IMR-90 (cell line): ENCODE data around the gene KLHDC10. TPM values are rescaled to one million over a fixed set of nuclear protein-coding genes. Genes with fewer than 3 reads are reported as not detected.

ENCODE experiments used
- ATAC-seq: fragments of 200-7000 bp; cut with Tn5 transposase; 2 replicates; pipeline ENCODE4 v1.9.1; 2020; ENCODE audit warnings: low read depth, mild to moderate bottlenecking, moderate library complexity
- BruUV-seq: library from RNA; stranded (reverse); fragments of 400-500 nt; replicated peaks from 2 replicates; lab custom pipeline; 2021; lab: Mats Ljungman, UMichigan
- CTCF ChIA-PET: fragments of 300-600 bp; formaldehyde crosslinking; extraction: SDS; loops from one replicate; lab custom pipeline; 2021; ENCODE audit warnings: antibody characterized with exemption; lab: Yijun Ruan, JAX
- POLR2A ChIA-PET: fragments of 300-600 bp; sonication (Branson Sonifier 250); formaldehyde crosslinking; loops from one replicate; lab custom pipeline; 2022; ENCODE audit warnings: antibody characterized with exemption; ENCODE audit not compliant: unreplicated experiment; lab: Charles Lee
- DNase-seq: peaks from one replicate; pipeline ENCODE4 v3.0.0; 2013
- H2AFZ ChIP-seq: replicated peaks from 2 replicates; pipeline ENCODE3; 2013; ENCODE audit warnings: low read length, mild to moderate bottlenecking; ENCODE audit not compliant: poor library complexity
- H2AK5ac ChIP-seq: 2 replicates; pipeline ENCODE4 v1.6.1; 2013; ENCODE audit warnings: low read depth, low read length, inconsistent platforms
- H2AK9ac ChIP-seq: replicated peaks from 2 replicates; pipeline ENCODE3; 2013; ENCODE audit warnings: mild to moderate bottlenecking, low read depth, low read length, moderate library complexity; ENCODE audit not compliant: poor library complexity
- H2BK120ac ChIP-seq: 2 replicates; pipeline ENCODE4 v1.6.1; 2013; ENCODE audit warnings: low read depth, low read length, inconsistent platforms
- H2BK15ac ChIP-seq: 3 replicates; pipeline ENCODE4 v1.6.1; 2013; ENCODE audit warnings: low read depth, low read length, inconsistent platforms
- H2BK20ac ChIP-seq: 2 replicates; pipeline ENCODE4 v1.6.1; 2013; ENCODE audit warnings: low read depth, mild to moderate bottlenecking, inconsistent platforms, low read length, moderate library complexity
- H2BK5ac ChIP-seq: 2 replicates; pipeline ENCODE4 v1.6.1; 2013; ENCODE audit warnings: mild to moderate bottlenecking, low read depth, low read length, inconsistent platforms; ENCODE audit not compliant: poor library complexity, severe bottlenecking
- H3K14ac ChIP-seq: replicated peaks from 2 replicates; pipeline ENCODE4 v1.6.1; 2013; ENCODE audit warnings: low read depth, low read length, inconsistent platforms
- H3K18ac ChIP-seq: 2 replicates; pipeline ENCODE4 v1.6.1; 2013; ENCODE audit warnings: low read depth, low read length, control low read depth
- H3K23ac ChIP-seq: 2 replicates; pipeline ENCODE4 v1.6.1; 2013; ENCODE audit warnings: low read depth, low read length, inconsistent platforms
- H3K27ac ChIP-seq: 2 replicates; pipeline ENCODE4 v1.5.1; 2013; ENCODE audit warnings: mild to moderate bottlenecking, control low read depth, low read length; ENCODE audit not compliant: insufficient read depth
- H3K27me3 ChIP-seq: 2 replicates; pipeline ENCODE4 v1.6.1; 2013; ENCODE audit warnings: low read length; ENCODE audit not compliant: control insufficient read depth, insufficient read depth
- H3K36me3 ChIP-seq: 2 replicates; pipeline ENCODE4 v1.6.1; 2013; ENCODE audit warnings: low read length, mixed read lengths; ENCODE audit not compliant: control insufficient read depth, insufficient read depth
- H3K4ac ChIP-seq: 2 replicates; pipeline ENCODE4 v1.6.1; 2013; ENCODE audit warnings: low read depth, low read length, inconsistent platforms
- H3K4me1 ChIP-seq: 2 replicates; pipeline ENCODE4 v1.6.1; 2013; ENCODE audit warnings: low read length, mixed read lengths; ENCODE audit not compliant: control insufficient read depth, insufficient read depth
- H3K4me2 ChIP-seq: 2 replicates; pipeline ENCODE4 v1.6.1; 2013; ENCODE audit warnings: low read depth, mild to moderate bottlenecking, control low read depth, low read length, moderate library complexity
- H3K4me3 ChIP-seq: 2 replicates; pipeline ENCODE4 v1.5.1; 2013; ENCODE audit warnings: low read depth, mild to moderate bottlenecking, control low read depth, low read length, moderate library complexity; ENCODE audit not compliant: insufficient read depth
- H3K56ac ChIP-seq: 2 replicates; pipeline ENCODE4 v1.6.1; 2013; ENCODE audit warnings: low read length, inconsistent platforms; ENCODE audit not compliant: insufficient read depth; ENCODE audit errors: extremely low read depth
- H3K79me1 ChIP-seq, 2 experiments: 2 replicates each; pipeline ENCODE4 v1.6.1; 2013; ENCODE audit warnings: low read length in 2 of 2, inconsistent platforms in 1 of 2, low read depth in 1 of 2
- H3K9ac ChIP-seq: 2 replicates; pipeline ENCODE4 v1.6.1; 2013; ENCODE audit warnings: low read depth, low read length, control low read depth
- H3K9me1 ChIP-seq: 2 replicates; pipeline ENCODE4 v1.6.1; 2013; ENCODE audit warnings: low read length, inconsistent platforms; ENCODE audit not compliant: insufficient read depth
- H3K9me3 ChIP-seq: 2 replicates; pipeline ENCODE4 v1.6.1; 2013; ENCODE audit warnings: low read length; ENCODE audit not compliant: control insufficient read depth, insufficient read depth
- H4K20me1 ChIP-seq: 2 replicates; pipeline ENCODE4 v1.6.1; 2013; ENCODE audit warnings: low read length, inconsistent platforms; ENCODE audit not compliant: insufficient read depth
- H4K5ac ChIP-seq: 2 replicates; pipeline ENCODE4 v1.6.1; 2013; ENCODE audit warnings: mild to moderate bottlenecking, low read depth, low read length, control low read depth
- H4K8ac ChIP-seq, 2 experiments: 2 replicates each; pipeline ENCODE4 v1.6.1; 2013; ENCODE audit warnings: low read depth in 2 of 2, low read length in 2 of 2, control low read depth in 1 of 2, inconsistent platforms in 1 of 2
- H4K91ac ChIP-seq: 2 replicates; pipeline ENCODE4 v1.6.1; 2013; ENCODE audit warnings: low read depth, low read length, inconsistent platforms; ENCODE audit not compliant: insufficient read depth
- BHLHE40 ChIP-seq: fragments of 150-350 bp; IDR thresholded peaks from 2 replicates; pipeline ENCODE4 v1.6.1; 2016; ENCODE audit warnings: mild to moderate bottlenecking, low read depth, low read length
- CEBPB ChIP-seq: IDR thresholded peaks from 2 replicates; pipeline ENCODE4 v1.6.1; 2012; ENCODE audit warnings: low read depth, low read length, improper control_type of control experiment
- CHD1 ChIP-seq: IDR thresholded peaks from 2 replicates; pipeline ENCODE4 v1.6.1; 2012; ENCODE audit warnings: low read depth, low read length, improper control_type of control experiment
- FOS ChIP-seq: fragments of 150-350 bp; IDR thresholded peaks from 2 replicates; pipeline ENCODE4 v1.6.1; 2016; ENCODE audit warnings: low read depth, low read length
- MAFK ChIP-seq: IDR thresholded peaks from 2 replicates; pipeline ENCODE4 v1.6.1; 2012; ENCODE audit warnings: low read depth, low read length, improper control_type of control experiment
- MAZ ChIP-seq: IDR thresholded peaks from 2 replicates; pipeline ENCODE4 v1.6.1; 2012; ENCODE audit warnings: low read depth, mild to moderate bottlenecking, low read length, improper control_type of control experiment, moderate library complexity, borderline replicate concordance
- MXI1 ChIP-seq: IDR thresholded peaks from 2 replicates; pipeline ENCODE4 v1.6.1; 2012; ENCODE audit warnings: low read depth, mild to moderate bottlenecking, low read length, moderate library complexity, borderline replicate concordance
- NFE2L2 ChIP-seq: fragments of 150-350 bp; IDR thresholded peaks from 2 replicates; pipeline ENCODE4 v1.6.1; 2016; ENCODE audit warnings: low read depth, mild to moderate bottlenecking, low read length
- POLR2A ChIP-seq: IDR thresholded peaks from 2 replicates; pipeline ENCODE4 v1.6.1; 2012; ENCODE audit warnings: mild to moderate bottlenecking, low read depth, low read length
- RAD21 ChIP-seq: IDR thresholded peaks from 2 replicates; pipeline ENCODE4 v1.6.1; 2012; ENCODE audit warnings: low read length, improper control_type of control experiment
- RCOR1 ChIP-seq: IDR thresholded peaks from 2 replicates; pipeline ENCODE4 v1.6.1; 2012; ENCODE audit warnings: mild to moderate bottlenecking, low read length, improper control_type of control experiment; ENCODE audit not compliant: insufficient replicate concordance
- RFX5 ChIP-seq: IDR thresholded peaks from 2 replicates; pipeline ENCODE4 v1.8.0; 2012; ENCODE audit warnings: low read depth, mild to moderate bottlenecking, low read length, moderate library complexity
- SMC3 ChIP-seq: fragments of 150-350 bp; IDR thresholded peaks from 2 replicates; pipeline ENCODE4 v1.6.1; 2016; ENCODE audit warnings: low read depth, mild to moderate bottlenecking, antibody characterized with exemption, low read length, moderate library complexity
- WGBS, 2 experiments: methylation state at CpG; one replicate each; pipeline versions ENCODE4 v1.1.5 to v1.1.7; 2013; ENCODE audit warnings: missing lambda C conversion rate in 2 of 2; ENCODE audit not compliant: insufficient read length in 1 of 2; ENCODE audit errors: extremely low coverage in 2 of 2; 5-methylcytosine and 5-hydroxymethylcytosine counted together
- dilution Hi-C: fragments of 300-500 bp; cut with HindIII; formaldehyde crosslinking; loops from one replicate; pipeline ENCODE4 v1.14.3; 2018; ENCODE audit warnings: low sequenced_read_pairs; ENCODE audit not compliant: unreplicated experiment
- in situ Hi-C: fragments of 300-500 bp; cut with MboI; formaldehyde crosslinking; loops from 3 replicates; pipeline ENCODE4 v1.14.3; 2019; ENCODE audit warnings: low sequenced_read_pairs, inconsistent platforms, mixed read lengths
- intact Hi-C: fragments of 100-400 bp; cut with micrococcal nuclease; formaldehyde crosslinking; loops from 2 replicates; pipeline ENCODE4 v1.10.0; 2022
- polyA plus RNA-seq, 3 experiments: library from polyadenylated mRNA; depleted of rRNA; stranded (reverse); fragments of >200 nt; gene quantifications; 2 replicates each; pipeline ENCODE4 v1.2.3, GENCODE V29; 2012; ENCODE audit warnings: low replicate concordance in 1 of 3
- total RNA-seq: library from RNA; depleted of rRNA; stranded (reverse); fragments of >200 nt; gene quantifications from 2 replicates; pipeline ENCODE4 v1.2.3, GENCODE V29; 2012
- TF ChIP-seq, protein P1 (sequence below): fragments of 150-350 bp; IDR thresholded peaks from 2 replicates; pipeline ENCODE4 v1.6.1; 2017; ENCODE audit warnings: mild to moderate bottlenecking, antibody characterized with exemption, low read length, low read depth
- TF ChIP-seq, protein P2 (sequence below): conservative IDR thresholded peaks from 2 replicates; pipeline ENCODE4 v1.5.1; 2012; ENCODE audit warnings: mild to moderate bottlenecking, low read depth, low read length, improper control_type of control experiment
- TF ChIP-seq, protein P3 (sequence below): fragments of 150-350 bp; IDR thresholded peaks from 2 replicates; pipeline ENCODE4 v1.6.1; 2016; ENCODE audit warnings: low read depth, mild to moderate bottlenecking, low read length, moderate library complexity, borderline replicate concordance

KLHDC10 gene
- total and polyA plus RNA-seq, 2 of the 4 experiments (the other 2 are of a cell fraction): 12.4 to 27.1 TPM

DNA sequence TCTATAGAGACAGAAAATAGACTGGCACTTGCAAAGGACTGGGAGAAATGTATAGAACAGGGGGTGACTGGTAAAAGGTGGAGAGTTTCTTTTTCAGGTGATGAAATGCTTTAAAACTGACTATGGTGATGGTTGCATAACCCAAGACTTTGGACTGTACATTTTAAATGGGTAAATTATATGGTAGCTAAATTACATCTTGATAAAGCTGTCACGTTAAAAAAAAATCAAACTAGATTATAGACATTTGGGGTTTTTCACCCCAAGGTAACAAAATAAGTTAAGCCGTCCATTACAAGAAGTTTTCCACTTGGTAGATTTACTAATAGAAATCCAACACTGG lies 110.9 kb downstream of the KLHDC10 start:
- H4K91ac ChIP-seq: no peak overlapping the region
- no peaks in the 10 kb centered on the region for H4K20me1 ChIP-seq
- H2BK20ac ChIP-seq: no peak overlapping the region
- no peak overlapping the region for H3K9ac ChIP-seq
- no peak overlapping the region for H3K14ac ChIP-seq
- no peaks in the 10 kb centered on the region; the same call in none of the 2 replicates for H3K36me3 ChIP-seq
- no peaks in the 10 kb centered on the region for H3K9me3 ChIP-seq
- no peak overlapping the region for H2BK120ac ChIP-seq
- H3K18ac ChIP-seq: no peak overlapping the region; the same call in 1 of the 2 replicates
- H3K4me1 ChIP-seq: no peaks in the 10 kb centered on the region
- in situ Hi-C loops: no loop called here
- BruUV-seq: no TSS peak
- ATAC-seq: no peak
- 0 out of 4 replicates have a peak, but pooled peaks cover 0 to 11% of the 10 kb centered on the region in 2 experiments for H3K79me1 ChIP-seq
- no peak overlapping the region for H2BK15ac ChIP-seq
- dilution Hi-C loops: no loop called here
- WGBS, 2 experiments: no CpG with 5 or more reads among the region's 2 CpGs
- H3K27me3 ChIP-seq: no peaks in the 10 kb centered on the region
- no peak overlapping the region for H2AK5ac ChIP-seq
- H3K9me1 ChIP-seq: no peaks in the 10 kb centered on the region
- TF ChIP-seq CEBPB: no peak
- TF ChIP-seq MAZ: no peak
- no peak for TF ChIP-seq BHLHE40
- TF ChIP-seq, protein P1, sequence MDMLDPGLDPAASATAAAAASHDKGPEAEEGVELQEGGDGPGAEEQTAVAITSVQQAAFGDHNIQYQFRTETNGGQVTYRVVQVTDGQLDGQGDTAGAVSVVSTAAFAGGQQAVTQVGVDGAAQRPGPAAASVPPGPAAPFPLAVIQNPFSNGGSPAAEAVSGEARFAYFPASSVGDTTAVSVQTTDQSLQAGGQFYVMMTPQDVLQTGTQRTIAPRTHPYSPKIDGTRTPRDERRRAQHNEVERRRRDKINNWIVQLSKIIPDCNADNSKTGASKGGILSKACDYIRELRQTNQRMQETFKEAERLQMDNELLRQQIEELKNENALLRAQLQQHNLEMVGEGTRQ: no peak
- TF ChIP-seq NFE2L2: no peak
- TF ChIP-seq, protein P2, sequence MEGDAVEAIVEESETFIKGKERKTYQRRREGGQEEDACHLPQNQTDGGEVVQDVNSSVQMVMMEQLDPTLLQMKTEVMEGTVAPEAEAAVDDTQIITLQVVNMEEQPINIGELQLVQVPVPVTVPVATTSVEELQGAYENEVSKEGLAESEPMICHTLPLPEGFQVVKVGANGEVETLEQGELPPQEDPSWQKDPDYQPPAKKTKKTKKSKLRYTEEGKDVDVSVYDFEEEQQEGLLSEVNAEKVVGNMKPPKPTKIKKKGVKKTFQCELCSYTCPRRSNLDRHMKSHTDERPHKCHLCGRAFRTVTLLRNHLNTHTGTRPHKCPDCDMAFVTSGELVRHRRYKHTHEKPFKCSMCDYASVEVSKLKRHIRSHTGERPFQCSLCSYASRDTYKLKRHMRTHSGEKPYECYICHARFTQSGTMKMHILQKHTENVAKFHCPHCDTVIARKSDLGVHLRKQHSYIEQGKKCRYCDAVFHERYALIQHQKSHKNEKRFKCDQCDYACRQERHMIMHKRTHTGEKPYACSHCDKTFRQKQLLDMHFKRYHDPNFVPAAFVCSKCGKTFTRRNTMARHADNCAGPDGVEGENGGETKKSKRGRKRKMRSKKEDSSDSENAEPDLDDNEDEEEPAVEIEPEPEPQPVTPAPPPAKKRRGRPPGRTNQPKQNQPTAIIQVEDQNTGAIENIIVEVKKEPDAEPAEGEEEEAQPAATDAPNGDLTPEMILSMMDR: no peak
- no peak for TF ChIP-seq MXI1
- no peak for TF ChIP-seq RFX5
- TF ChIP-seq SMC3: no peak
- no peak for TF ChIP-seq POLR2A
- no peak for TF ChIP-seq RAD21
- TF ChIP-seq, protein P3, sequence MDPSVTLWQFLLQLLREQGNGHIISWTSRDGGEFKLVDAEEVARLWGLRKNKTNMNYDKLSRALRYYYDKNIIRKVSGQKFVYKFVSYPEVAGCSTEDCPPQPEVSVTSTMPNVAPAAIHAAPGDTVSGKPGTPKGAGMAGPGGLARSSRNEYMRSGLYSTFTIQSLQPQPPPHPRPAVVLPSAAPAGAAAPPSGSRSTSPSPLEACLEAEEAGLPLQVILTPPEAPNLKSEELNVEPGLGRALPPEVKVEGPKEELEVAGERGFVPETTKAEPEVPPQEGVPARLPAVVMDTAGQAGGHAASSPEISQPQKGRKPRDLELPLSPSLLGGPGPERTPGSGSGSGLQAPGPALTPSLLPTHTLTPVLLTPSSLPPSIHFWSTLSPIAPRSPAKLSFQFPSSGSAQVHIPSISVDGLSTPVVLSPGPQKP: no peak
- TF ChIP-seq FOS: no peak
- no peak for TF ChIP-seq CHD1
- TF ChIP-seq MAFK: no peak
- no peak for TF ChIP-seq RCOR1
- H3K4ac ChIP-seq: no peak overlapping the region
- H3K4me2 ChIP-seq: no peak overlapping the region
- peak overlapping the region; percentile 14 for H2BK5ac ChIP-seq
- H4K5ac ChIP-seq: no peak overlapping the region
- no peak overlapping the region for H3K4me3 ChIP-seq
- no peak overlapping the region for H4K8ac ChIP-seq
- no peak overlapping the region for H3K56ac ChIP-seq
- H3K23ac ChIP-seq: no peak overlapping the region
- no peak overlapping the region for H3K27ac ChIP-seq
- no peak overlapping the region for H2AFZ ChIP-seq
- intact Hi-C loops: loop anchor here (10.0 kb wide), 1 partner anchor 106 kb away; the partner anchor contains the start of gene KLHDC10
- POLR2A ChIA-PET: no interaction called here
- no peak overlapping the region for H2AK9ac ChIP-seq
- CTCF ChIA-PET: no interaction called here
- DNase-seq: no peak
